ENCODE data around the gene STXBP4.

Gene STXBP4

DNA sequence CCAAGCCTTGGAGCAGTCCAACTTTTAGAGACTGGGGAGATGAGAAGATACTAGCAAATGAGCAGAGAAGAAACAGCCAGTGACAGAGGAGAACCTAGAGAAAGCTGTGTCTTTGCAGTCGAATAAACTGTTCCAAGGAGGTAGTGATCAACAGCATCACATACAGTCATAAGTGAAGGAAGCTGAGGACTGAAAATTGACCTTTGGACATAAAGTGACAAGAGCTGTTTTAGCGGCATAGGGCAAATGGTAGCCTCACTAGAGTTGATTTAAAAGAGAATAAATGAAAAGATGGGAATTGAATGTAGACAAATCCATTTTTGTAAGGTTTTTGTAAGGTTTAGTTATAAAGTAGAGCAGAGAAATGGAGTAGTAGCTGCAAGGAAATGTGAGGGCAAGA is 165.0 kb downstream of the STXBP4 start:
- no peak for DNase-seq

DNA sequence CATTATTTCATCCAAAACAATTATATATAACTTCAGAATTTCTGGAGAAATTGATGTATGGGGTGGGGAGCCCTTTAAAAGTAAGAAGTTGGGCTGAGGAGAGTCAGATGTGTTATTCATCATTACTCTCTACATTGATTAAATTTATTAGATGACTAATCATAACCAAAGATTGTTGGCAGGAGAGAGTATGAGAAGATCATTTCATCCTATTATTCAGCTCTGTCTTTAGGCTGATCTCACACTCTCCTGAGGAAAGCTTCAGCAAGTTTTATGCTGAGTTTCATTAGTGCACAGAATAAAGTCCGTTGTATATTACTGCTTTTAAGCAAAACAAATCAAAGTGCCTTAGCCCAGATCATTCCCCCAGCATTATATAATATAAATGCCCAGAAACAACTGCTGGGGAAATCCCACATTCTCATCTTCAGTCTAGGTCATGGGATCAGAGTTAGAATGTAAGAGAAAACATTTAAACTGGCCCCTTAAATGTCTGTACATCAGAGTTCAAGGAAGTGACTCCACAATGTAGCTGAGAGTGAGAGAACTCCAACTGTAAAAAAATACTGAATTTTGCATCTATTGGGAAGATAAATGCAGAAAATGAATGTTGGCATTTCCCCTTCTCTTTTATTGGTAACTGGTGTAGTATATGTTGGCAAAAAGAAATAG is 166.1 kb downstream of the STXBP4 start:
- no peak for DNase-seq

DNA sequence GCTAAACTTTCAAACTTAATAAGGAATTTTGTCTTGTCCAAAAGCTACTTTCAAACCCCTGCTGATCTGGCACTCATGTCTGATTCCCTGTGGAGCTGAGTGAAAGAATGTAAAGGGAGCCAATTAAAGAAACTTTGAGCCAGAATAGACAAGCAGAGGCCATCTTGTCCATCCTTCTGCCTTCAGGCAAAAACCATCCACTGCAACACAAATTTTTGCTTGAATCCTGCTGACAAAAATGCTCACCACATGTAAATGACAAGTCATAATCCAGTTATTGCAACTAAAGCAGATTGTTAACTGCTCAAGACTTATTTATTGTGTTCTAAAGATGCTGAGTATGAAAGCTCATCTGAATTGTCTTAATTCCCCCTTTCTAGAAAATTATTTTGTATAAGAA is 172.2 kb downstream of the STXBP4 start:
- DNase-seq: no peak

DNA sequence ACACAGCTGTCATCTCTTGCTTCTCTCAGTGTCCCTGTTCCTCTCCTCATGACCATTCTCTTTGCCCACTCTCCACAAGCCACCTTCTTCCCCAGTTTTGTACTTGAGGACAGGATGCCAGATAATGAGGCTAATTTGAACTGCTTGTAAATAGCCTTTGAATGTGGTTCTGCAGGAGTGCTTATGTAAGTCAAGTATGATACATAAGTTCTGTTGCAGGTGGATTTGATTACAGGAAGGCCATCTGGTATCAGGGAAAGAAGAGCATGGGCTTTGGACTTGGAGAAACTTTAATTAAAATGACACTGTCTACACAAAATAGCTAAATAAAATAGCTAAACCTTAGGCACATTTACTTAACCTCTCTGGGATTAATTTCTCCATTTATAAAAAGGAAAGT is 176.0 kb downstream of the STXBP4 start:
- no peak for DNase-seq

DNA sequence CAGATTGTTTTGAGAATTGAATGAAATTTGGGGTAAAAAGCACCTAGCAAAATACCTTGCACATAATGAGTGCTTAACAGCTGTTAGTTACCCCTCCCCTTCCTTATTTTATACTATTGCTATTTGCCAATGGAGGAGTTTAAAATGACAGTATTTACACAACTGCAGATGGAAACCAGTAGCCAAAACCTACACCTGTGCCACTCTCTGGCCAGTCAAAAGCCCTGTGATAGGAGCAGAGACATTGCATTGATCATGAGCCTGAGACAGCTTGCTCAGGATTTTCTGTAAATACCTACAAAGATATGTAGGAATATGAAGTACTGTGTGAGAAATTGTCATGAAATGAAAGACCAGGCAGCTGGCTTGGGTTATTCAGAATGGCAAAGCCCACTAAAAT is 180.9 kb downstream of the STXBP4 start:
- DNase-seq: no peak

DNA sequence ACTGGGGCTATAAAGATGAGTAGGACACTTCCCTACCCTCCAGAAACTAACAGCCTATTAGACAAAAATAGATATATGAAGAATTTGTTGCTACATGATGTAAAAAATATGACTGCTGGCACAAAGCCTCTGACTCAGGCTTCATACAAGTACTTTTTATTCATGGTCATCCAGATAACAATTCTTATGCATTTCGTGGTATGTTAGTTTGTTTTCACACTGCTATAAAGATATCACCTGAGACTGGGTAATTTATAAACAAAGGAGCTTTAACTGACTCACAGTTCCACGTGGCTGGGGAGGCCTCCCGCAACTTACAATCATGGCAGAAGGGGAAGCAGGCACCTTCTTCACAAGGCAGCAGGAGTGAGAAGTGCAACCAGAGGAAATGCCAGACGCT is 183.7 kb downstream of the STXBP4 start:
- no peak for DNase-seq

DNA sequence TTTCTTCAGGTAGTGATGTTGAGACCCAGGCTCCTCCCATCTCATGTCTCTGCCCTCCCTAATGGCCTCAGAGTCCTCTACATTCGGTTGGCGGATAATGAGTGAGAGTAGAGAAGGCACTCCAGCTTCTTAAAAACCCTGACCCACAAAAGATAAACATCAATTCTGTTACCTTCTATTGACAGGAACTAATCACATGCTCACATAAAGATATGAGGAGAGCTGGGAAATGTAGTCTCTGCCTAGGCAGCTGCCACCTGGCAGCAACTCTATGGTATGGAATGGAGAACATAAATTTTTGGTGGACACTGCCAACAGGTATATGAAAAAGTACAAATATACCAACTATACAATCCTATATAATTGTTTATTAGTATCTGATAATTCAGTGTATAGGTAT is 185.5 kb downstream of the STXBP4 start:
- DNase-seq: no peak

DNA sequence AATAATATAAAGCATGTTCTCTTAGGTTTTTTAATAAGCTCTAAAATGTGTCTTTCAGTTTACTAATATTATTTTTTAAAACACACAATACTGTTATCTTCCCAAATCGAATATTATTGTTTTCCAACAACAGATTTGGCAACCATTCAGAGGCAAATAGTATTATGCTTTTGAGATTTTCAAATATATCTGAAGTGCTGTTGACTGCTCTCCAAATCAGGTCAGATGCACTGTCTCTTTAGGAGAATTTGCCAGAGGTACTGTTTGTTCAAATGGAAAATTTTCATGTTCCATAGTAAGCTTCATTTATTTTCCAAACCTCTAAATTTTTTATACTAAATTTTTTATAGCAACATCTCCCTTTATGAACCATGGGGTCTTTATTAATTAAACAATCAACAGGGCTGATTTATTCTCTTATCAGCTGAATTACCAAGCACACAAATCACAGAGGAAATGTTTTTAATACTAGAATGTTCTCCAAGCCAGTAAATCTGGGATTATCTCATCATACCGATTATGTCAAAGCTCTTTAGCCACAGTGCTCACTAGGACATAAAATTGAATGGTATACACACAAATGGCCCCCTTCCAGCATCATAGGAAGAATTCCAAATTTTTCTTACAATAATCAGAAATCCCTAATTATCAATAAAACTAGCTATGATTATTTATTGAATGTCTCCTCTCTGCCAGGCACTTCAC is 187.4 kb downstream of the STXBP4 start:
- peak; percentile 32 for DNase-seq

DNA sequence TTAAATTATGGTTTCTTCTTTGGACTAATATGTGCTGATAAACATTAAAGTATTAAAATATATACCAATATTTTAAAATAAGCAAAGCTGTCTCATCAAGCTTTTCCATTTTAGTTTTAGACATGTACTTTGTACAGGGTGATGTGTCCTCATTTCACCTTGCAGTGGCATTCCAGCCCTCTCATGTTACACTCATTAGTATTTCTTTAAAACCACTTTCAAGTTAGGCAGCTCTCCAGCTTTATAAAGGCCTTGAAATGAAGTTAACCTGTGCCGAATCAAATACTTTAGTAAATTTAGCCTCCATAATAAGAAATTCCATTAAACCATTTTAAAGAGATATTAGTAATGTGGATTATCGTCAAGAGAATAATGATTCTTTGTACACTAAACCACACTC is 188.6 kb downstream of the STXBP4 start:
- peak; percentile 38 for DNase-seq

DNA sequence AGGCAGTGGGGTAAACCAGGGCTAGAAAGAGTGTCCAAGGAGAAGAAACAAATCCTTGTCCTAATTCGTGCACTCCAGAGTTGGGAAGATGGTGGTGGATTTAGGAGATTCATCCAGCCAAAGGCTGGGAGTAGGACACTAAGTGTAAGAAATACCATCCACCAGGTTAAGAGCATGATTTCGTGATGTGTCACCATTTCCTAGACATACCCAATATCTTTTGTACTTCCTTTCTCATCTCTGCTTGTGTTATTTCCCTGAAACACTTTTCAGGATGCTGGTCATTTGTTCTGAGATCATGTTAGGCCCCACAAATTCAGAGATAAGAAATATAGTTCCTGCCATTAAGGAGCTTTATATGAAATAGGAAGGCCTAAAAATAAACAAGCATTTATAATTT is 189.9 kb downstream of the STXBP4 start:
- no peak for DNase-seq

DNA sequence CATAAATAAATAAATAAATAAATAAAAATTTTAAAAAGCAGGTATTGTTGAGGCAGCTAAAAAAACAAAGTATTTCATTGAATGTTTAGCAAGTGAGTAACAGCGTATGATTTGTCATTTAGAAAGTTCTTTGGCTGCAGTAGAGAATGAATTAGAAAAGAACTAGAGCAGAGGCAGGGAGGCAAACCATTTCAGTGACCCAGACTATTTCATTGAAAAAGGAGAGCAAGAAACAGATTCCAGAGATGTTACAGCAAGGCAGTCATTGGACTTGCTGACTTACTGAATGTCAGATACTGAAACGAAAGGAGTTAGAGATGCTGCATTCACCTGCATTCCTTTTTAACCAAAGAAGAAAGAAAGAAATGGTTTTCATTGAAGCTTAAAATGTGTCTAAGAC is 190.7 kb downstream of the STXBP4 start:
- DNase-seq: no peak

DNA sequence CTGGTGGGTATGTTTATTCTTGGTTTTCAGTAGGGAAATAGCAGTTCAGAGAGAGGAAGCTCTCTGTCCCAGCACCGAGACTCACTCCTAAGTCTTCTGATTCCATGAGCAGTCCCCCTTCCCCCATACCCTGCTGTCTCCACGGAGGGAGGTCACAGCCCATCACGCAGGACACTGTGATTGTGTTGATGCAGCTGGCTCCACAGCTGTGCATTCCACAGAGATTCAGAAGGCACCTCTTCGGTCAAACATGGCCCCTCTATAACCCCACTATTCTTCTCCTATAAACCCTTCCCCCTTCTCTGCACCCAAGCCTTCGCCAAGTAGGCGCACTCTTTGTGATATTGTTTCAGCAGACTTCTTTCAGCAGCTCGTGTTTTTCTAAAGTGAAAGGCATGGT is 191.9 kb downstream of the STXBP4 start:
- DNase-seq: no peak

DNA sequence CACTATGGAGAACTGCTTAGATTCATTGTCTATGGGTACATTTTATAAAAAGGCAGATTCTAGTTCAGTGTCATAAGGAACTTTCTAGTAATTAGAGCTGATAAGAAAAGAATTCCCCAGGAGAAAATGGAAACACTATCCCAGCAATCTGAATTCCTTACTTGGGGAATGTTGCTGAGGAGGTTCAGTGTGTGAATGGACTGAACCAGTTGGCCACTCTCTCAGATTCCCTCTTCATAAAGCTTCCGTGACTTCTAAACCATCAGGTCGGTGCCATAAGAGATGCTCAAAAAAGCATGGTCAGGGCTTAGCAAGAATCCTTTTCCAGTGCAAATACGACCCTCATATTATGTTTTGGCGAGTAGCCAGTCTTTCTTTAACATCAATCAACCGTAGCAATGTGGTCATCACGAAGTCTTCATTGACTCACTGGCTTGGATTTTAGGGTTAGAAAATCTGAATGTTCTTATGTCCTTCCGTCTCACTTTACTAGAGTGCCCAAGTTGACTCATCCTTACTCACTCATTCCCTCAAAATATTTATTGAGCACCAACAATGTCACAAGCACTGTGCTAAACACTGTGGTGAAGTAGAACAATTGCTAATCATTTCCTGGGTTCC is 193.5 kb downstream of the STXBP4 start:
- DNase-seq: peak; percentile 49

DNA sequence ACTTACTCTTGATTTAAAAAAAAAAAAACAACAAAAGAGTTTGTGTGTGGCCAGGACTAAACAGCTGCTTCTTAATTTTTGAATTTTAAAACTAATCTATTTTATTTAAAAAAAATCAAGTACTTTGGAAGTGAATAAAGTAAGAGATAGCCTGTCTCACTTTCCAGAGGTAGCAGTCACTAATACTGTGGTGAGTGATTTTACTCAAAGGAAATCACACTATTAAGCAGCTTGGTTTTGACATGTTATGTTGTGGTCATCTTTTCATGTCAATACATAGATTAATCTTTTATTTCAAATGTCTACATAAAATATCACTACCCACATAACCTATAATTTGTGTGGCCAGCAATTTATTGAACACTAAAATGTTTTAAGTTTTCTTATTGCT is 194.0 kb downstream of the STXBP4 start:
- DNase-seq: peak; percentile 8

DNA sequence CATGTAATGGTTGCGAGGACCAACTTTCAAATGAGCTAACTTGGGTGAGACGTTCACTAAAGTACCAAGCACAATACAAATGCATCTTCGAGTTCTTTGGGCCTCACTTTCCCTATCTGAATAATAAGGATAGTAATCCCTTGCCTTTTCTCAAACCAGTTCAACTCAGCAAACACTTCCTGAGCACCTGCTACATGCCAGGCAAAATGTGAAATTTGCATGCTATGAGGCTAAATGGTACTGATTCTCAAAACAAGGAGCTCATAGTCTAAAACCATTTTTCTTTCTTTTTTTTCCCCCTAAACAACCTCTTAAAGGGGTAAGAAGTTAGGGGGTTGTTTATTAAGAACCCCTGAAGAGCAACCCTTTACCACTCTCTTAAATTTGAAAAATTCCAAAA is 194.8 kb downstream of the STXBP4 start:
- DNase-seq: peak; percentile 26

DNA sequence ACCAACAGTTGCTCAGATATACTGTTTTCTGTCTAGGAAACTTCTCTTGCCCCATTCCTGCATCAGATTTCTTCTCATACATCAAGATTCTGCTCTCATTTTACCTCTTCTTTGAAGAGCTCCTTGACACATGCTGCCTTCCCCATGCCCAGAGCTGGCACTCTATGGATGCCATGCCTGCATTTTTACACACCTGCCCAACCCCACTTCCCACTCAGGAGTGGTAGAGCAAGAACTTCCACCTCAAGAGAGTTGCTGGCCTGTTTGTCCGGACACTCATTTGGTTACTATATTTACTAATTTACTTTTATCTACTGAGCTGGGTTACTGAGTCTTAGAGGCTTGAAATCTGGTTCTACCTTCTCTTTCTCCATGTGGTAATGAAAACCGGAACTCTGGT is 197.9 kb downstream of the STXBP4 start:
- peak; percentile 12 for DNase-seq

DNA sequence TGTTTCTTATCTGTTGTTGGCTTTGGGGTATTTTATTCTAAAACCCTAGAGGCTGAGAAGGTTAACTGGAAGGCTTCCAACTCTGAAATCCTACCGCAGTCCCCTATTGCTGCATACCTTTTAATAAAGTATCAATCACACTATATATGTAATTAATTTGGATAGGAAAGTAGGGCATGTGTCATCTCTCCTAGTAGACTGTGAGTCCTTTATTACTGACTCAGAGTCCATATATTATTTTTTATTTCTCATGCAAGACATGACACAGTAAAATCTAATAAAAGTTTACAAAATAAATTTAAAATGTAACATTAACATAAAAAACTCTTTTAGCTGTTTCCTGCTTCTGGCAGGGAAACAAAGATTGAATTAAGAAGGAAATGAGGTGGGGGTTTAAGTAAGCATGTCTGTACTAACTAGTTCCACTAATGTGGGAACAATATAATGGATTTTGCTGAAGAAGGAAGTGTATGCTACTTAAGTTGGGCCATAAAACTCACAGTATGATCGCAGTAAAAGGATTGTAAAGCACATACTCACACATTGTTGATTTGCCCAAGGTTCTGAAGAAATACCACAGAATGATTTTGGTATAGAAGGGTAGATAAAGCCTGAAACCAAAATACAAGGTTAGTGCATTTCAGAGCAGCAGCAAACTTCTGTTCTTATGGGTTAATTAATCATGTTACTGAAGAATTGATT is 198.6 kb downstream of the STXBP4 start:
- DNase-seq: no peak

DNA sequence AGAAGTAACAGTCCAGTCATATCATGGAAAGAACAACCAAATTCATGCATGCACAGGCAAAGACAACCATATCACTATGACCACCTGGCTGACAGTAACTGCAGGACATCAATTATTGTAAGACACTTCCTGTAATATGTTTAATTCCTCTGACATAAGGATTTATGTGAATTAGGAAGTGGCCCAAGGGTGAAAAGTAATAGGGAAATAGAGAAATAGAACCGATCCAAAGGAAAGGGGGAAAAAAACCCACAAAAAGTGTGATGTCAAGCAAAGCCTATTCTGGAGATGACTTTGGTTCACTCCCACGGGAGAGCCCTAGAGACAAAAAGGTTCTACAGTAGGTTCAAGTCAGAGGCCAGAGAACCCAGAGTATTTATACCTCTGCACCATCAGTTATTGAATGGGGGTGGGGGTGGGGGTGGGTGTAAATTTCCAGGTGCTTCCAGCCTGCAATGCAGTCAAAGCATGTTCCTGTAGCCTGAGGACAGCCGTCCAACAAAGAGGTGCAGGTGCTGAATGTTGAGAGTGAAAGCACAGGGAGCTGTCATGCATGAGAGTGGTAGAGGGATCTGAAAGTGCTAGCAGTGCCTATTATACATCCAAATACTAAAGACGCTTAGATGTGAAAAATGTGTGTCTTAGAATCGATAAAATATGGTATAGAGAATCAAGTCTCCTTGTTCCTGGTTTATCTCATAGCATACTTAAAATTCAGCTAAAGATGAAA is 200.6 kb downstream of the STXBP4 start:
- peak; percentile 11 for DNase-seq

DNA sequence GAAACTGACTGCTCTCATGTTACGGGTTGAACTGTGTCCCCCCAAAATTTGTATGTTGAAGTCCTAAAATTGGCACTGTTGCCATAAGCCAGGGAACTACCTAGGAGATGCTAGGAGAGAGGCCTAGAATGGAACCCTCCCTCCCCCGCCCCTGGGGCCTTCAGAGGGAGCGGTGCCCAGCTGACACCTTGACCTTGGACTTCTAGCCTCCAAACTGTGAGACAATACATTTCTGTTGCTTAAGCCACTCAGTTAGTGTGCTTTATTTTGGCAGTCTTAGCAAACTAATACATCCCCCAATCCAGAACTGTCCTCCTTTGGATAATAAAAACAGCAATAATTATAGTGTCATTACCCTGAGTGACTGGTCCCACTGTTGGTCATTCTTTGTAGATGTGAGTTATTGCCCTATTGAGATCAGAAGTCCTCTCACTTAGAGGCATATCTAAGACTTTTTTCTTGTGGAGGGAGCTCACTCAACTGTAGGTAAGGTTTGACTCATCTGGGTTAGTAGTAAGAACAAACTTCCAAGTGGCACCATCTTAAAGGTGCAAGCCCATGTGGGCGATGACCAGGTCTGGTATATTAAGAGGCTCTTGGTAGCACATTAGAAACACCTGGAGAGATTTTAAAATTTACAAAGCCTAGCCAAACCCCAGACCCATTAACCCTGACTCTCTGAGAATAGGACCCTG is 203.2 kb downstream of the STXBP4 start:
- no peak for DNase-seq

DNA sequence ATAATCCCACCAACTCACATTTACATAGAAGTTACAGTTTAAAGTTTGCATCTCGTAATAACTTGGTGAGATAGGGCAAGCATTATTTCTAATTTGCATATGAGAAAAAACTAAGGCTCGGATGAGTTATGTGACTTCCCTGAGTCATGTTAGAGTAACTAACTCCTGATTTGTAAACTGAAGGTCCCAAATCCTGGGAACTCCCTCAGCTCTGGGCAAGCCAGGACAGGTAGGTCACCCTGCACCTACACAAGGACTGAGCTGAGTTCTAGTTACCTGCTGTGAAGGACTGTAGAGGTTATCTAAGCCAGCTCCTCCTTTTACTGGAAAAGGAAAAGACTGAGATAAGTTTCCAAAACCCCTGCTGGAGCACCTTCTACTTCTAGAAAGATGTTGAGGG is 204.0 kb downstream of the STXBP4 start:
- no peak for DNase-seq

DNA sequence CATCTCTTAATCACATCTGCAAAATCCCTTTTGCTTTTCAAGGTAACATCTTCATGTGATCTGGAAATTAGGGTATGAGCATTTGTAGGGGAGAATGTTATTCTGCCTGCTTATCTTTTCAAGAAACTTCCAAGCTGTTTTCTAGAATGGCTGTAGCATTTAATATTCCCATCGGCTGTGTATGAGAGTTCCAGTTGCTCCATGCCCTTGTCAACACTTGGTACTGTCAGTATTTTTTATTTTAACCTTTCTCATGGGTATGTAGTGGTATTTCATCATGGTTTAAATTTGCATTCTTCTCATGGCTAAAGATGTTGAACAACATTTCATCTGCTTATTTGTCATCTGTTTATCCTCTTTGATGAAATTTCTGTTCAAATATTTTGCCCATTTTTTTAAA is 205.6 kb downstream of the STXBP4 start:
- DNase-seq: no peak

DNA sequence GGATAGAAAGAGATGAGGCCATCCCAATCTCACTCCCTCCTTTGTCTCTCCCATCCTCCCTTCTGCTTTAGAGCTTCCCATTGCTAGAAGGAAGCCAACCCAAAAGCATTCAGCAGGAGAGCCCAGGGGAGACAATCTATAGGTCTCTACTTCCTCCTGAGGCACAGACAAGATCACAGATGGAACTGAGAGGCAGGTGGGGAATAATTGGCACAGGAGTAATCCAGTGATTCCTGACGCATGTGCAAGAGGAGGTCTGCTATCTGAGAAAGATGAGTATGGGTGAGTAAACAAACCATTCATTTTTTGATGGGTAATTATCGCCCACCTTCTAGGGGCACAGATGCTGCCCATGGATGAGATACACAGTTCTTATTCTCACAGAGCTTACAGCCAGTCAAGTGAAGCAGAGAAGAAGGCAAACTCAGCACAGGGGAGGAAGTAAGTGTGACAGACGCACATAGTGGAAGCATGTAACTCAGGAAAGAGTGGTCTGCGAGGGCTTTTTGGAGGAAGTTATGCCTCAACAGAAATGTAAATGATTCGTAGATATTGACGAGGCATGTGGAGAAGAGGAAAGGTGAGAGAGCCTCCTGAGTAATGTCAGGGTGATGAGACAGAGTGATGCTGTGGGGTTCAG is 207.3 kb downstream of the STXBP4 start:
- DNase-seq: no peak

Data from DMS79 treated with DMSO at 0.1 percent for 48 hours (cell line).